HG03108 (cell line): ENCODE data around the gene DMD.

ENCODE experiments used
- ATAC-seq: cut with Tn5 transposase; IDR thresholded peaks from one replicate; pipeline ENCODE4 v1.9.1; 2021; ENCODE audit warnings: moderate library complexity; ENCODE audit not compliant: unreplicated experiment

DMD gene

DNA sequence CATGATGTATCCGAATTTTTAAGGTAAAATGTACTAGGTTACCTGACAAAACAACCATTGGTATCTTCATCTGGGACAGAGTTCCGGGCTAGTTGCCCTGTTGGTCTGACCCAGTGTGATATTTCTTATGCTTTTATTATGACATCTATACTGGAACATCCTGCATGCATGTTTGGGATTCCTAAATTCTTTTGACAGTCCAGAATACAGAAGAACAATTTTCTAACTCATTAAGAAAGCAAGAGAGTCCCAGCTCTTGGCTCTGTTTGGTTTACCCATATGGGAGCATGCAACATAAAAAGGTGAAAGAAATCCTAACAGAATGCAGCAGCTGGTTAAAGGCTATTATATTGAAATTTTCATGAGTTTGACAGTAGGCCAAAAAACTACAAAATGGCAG lies 1891.8 kb downstream of the DMD start:
- ATAC-seq: no peak

DNA sequence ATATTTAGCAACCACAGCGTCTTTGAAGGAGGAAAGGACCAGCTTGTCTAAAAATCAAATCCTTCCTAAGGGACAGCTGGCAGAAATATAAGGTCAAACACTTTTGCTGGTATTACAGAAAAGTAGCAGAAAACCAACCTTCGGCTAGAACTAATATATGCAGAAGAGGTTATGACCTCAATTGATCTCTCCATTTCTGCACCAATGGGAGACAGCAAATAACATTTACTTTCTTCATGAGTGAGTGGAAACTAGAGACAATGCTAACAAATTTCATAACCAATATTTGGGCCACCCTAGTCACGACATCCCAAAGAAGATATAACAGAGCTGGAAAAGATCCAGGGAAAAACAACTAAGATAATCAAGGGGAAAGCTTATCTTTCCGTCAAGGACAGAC lies 1892.5 kb downstream of the DMD start:
- ATAC-seq: no peak

DNA sequence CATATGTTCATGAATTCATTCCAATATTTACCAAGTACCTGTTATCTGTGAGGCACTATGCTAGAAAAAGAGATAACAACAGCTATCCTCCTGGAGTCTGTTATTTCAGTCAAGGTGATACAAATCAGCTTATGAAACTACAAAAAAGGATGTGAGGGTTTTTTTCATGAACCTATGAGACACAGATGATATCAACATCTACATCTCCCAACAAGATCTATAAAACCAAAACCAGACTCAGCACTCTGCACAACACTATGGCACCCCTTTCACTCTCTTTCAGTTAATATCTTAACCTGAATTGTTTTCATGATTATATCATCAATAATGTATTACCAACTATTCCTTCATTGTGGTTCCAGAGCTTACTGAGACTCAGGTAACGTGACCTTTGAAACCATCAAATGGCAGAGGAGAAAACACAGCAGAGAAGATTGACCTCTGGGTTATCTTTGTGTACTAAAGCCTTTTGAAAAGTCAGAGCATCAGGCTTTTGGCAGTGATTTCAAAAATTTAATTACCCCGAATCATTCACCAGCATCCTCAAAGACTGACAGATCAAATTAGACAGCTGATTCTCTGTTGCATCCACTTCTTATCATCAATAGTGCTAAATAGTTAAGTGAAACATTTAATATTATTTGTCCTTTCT lies 1894.9 kb downstream of the DMD start:
- no peak for ATAC-seq

DNA sequence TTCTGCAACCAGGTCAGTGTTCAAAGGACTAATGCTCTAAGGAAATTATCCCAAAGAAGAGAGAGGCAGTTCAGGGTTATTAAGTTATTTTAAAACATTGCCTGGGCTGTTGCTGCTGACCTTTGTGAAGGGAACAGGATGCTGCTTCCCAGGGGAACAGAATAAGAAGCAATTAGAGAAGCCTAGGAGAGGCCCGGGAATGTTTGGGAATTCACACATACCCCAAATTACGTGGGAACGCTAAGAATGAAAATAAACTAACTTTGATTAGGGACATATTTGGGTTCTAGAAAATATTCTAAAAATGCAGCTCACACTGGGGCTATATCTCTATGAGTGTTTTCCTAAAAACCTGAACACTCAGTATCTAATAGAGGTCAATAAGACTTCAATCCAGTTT lies 1896.4 kb downstream of the DMD start:
- no peak for ATAC-seq

GRCh38 chrX:31307952-31308351 lies 1903.4 kb downstream of the DMD start:
- no peak for ATAC-seq

GRCh38 chrX:31302573-31303075 lies 1908.7 kb downstream of the DMD start:
- no peak for ATAC-seq

DNA sequence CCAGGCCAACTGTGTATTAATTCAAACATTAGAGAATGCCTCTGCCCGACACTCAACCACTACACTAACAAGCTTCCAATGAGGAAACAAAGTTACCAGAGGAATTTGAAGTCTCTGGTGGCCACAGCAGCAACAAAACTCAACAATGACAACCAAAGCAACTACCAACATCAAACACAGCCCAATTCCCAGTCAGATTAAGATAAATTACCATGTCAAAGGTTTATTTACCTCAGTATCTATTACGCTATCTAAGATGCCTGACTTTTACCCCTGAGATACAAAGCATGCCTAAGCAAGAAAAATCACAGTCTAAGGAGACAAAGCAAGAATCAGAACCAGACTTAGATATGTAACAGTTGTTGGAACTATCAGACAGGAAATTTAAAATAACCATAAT lies 1909.4 kb downstream of the DMD start:
- ATAC-seq: no peak

GRCh38 chrX:31301203-31301602 lies 1910.1 kb downstream of the DMD start:
- no peak for ATAC-seq

GRCh38 chrX:31298916-31299315 lies 1912.4 kb downstream of the DMD start:
- no peak for ATAC-seq

- ATAC-seq: no peak
Observed at GRCh38 chrX:31297881-31298280, 1913.5 kb downstream of the DMD start.

- ATAC-seq: no peak
Observed at GRCh38 chrX:31294475-31294874, 1916.9 kb downstream of the DMD start.

GRCh38 chrX:31293409-31293808 lies 1917.9 kb downstream of the DMD start:
- no peak for ATAC-seq

- ATAC-seq: no peak
Observed at GRCh38 chrX:31291131-31291530, 1920.2 kb downstream of the DMD start.

- no peak for ATAC-seq
Observed at GRCh38 chrX:31287861-31288260, 1923.5 kb downstream of the DMD start.

DNA sequence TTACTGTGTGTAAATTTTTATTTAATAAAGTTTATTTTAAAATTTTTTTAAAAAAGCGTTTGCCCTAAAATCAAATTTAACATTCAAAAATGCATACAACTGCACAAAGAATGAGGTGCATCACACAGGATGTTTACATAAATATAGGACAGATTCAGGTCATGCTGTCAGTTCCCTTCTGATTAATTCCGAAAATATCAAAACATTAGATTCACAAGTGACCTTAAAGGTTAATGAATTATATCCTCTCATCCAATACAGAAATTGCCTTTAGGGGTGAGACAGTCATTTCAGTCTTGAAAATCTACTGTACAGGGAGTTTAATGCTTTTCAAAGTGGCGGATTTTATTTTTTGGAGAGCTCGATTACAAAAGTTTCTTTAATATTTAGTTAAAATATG lies 1930.8 kb downstream of the DMD start:
- ATAC-seq: no peak

GRCh38 chrX:31279359-31279758 lies 1932.0 kb downstream of the DMD start:
- ATAC-seq: no peak

DNA sequence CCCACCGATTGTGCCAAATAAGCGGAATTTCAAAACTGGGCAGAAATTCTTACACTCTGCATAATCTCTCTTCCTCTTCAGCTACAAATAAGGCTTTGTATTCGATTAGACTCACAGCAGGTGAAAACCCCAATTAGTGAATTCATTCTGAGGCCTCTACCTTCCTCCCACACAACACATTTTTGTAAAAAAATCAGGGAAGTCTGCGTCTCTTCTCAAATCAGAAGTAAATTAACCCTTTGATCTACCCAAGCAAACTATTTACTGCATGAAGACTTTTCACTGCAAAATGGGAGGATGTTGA lies 1938.9 kb downstream of the DMD start:
- ATAC-seq: no peak

- no peak for ATAC-seq
Observed at GRCh38 chrX:31271615-31272471, 1939.5 kb downstream of the DMD start.

GRCh38 chrX:31269914-31270313 lies 1941.4 kb downstream of the DMD start:
- no peak for ATAC-seq

GRCh38 chrX:31268359-31268758 lies 1943.0 kb downstream of the DMD start:
- no peak for ATAC-seq

- ATAC-seq: peak; percentile 95
Observed at GRCh38 chrX:31266203-31267076, 1944.9 kb downstream of the DMD start.

GRCh38 chrX:31265383-31265782 lies 1946.0 kb downstream of the DMD start:
- no peak for ATAC-seq
